ENCODE results near the gene USP3.

The USP3 gene

GRCh38 chr15:63630036-63630751 is 125.8 kb downstream of the USP3 start:
- no peaks in the 10 kb centered on the region for H3K4me1 ChIP-seq (ENCODE audit: insufficient read depth, low read length)
- no peak for DNase-seq
- H3K9ac ChIP-seq (ENCODE audit: low read depth, low read length): no peak overlapping the region
- no peaks in the 10 kb centered on the region for H3K79me2 ChIP-seq (ENCODE audit: insufficient read depth, low read length)
- no peaks in the 10 kb centered on the region for H3K9me3 ChIP-seq (ENCODE audit: insufficient read depth, low read length, severe bottlenecking)
- no peak overlapping the region for H3K27ac ChIP-seq (ENCODE audit: low read length)
- no peak overlapping the region for H3K4me2 ChIP-seq (ENCODE audit: insufficient read depth, low read length)
- no peak overlapping the region for H3K4me3 ChIP-seq (ENCODE audit: low read depth in 1 of 2, low read length in 2 of 2)
- no peak overlapping the region for H2AFZ ChIP-seq (ENCODE audit: low read depth, low read length)
- no peak for ATAC-seq (ENCODE audit: insufficient read depth, low read depth)
- TF ChIP-seq EZH2 (IDR thresholded peaks at IDR 0.05; ENCODE audit: borderline replicate concordance, low read depth, low read length, severe bottlenecking) (no peak), CTCF (IDR thresholded peaks at IDR 0.05; ENCODE audit: borderline replicate concordance, extremely low read depth, low read length, poor library complexity, severe bottlenecking) (no peak)
- H4K20me1 ChIP-seq (ENCODE audit: insufficient read depth, low read length): no peaks in the 10 kb centered on the region
- no peaks in the 10 kb centered on the region for H3K27me3 ChIP-seq (ENCODE audit: insufficient read depth, low read length, poor library complexity)
- H3K36me3 ChIP-seq (ENCODE audit: insufficient read depth, low read length): peaks cover 69% of the 10 kb centered on the region

- ATAC-seq (ENCODE audit: insufficient read depth, low read depth): no peak
- no peak for TF ChIP-seq EZH2 (IDR thresholded peaks at IDR 0.05; ENCODE audit: borderline replicate concordance, low read depth, low read length, severe bottlenecking)
- TF ChIP-seq CTCF (IDR thresholded peaks at IDR 0.05; ENCODE audit: borderline replicate concordance, extremely low read depth, low read length, poor library complexity, severe bottlenecking): no peak
- H3K9ac ChIP-seq (ENCODE audit: low read depth, low read length): no peak overlapping the region
Observed at GRCh38 chr15:63633312-63633711, 128.9 kb downstream of the USP3 start.

GRCh38 chr15:63634154-63634553 is 129.8 kb downstream of the USP3 start:
- no peaks in the 10 kb centered on the region for H3K27me3 ChIP-seq (ENCODE audit: insufficient read depth, low read length, poor library complexity)
- H3K9ac ChIP-seq (ENCODE audit: low read depth, low read length): no peak overlapping the region
- H3K36me3 ChIP-seq (ENCODE audit: insufficient read depth, low read length): peaks cover 71% of the 10 kb centered on the region
- H3K9me3 ChIP-seq (ENCODE audit: insufficient read depth, low read length, severe bottlenecking): no peaks in the 10 kb centered on the region
- no peak overlapping the region for H3K4me3 ChIP-seq (ENCODE audit: low read depth in 1 of 2, low read length in 2 of 2)
- no peaks in the 10 kb centered on the region for H3K4me1 ChIP-seq (ENCODE audit: insufficient read depth, low read length)
- no peaks in the 10 kb centered on the region for H4K20me1 ChIP-seq (ENCODE audit: insufficient read depth, low read length)
- H3K27ac ChIP-seq (ENCODE audit: low read length): no peak overlapping the region
- TF ChIP-seq CTCF (IDR thresholded peaks at IDR 0.05; ENCODE audit: borderline replicate concordance, extremely low read depth, low read length, poor library complexity, severe bottlenecking) (no peak), EZH2 (IDR thresholded peaks at IDR 0.05; ENCODE audit: borderline replicate concordance, low read depth, low read length, severe bottlenecking) (no peak)
- no peak for DNase-seq
- no peak for ATAC-seq (ENCODE audit: insufficient read depth, low read depth)
- no peaks in the 10 kb centered on the region for H3K79me2 ChIP-seq (ENCODE audit: insufficient read depth, low read length)
- no peak overlapping the region for H3K4me2 ChIP-seq (ENCODE audit: insufficient read depth, low read length)
- no peak overlapping the region for H2AFZ ChIP-seq (ENCODE audit: low read depth, low read length)

More at GRCh38 chr15:63633312-63633711, 128.9 kb downstream of the USP3 start:
- no peaks in the 10 kb centered on the region for H3K4me1 ChIP-seq (ENCODE audit: insufficient read depth, low read length)
- no peak overlapping the region for H3K4me2 ChIP-seq (ENCODE audit: insufficient read depth, low read length)
- no peak overlapping the region for H3K27ac ChIP-seq (ENCODE audit: low read length)
- no peaks in the 10 kb centered on the region for H3K27me3 ChIP-seq (ENCODE audit: insufficient read depth, low read length, poor library complexity)
- H3K4me3 ChIP-seq (ENCODE audit: low read depth in 1 of 2, low read length in 2 of 2): no peak overlapping the region
- peaks cover 68% of the 10 kb centered on the region for H3K36me3 ChIP-seq (ENCODE audit: insufficient read depth, low read length)
- no peaks in the 10 kb centered on the region for H3K9me3 ChIP-seq (ENCODE audit: insufficient read depth, low read length, severe bottlenecking)
- DNase-seq: no peak
- H3K79me2 ChIP-seq (ENCODE audit: insufficient read depth, low read length): no peaks in the 10 kb centered on the region
- H2AFZ ChIP-seq (ENCODE audit: low read depth, low read length): no peak overlapping the region
- no peaks in the 10 kb centered on the region for H4K20me1 ChIP-seq (ENCODE audit: insufficient read depth, low read length)

Data from DND-41 (cell line).